OCI-LY3 (cell line): ENCODE results near the gene DNAL1.

Source experiments
- H2AFZ ChIP-seq: fragments of 200-600, 300-600 bp; shearing (Covaris generic); 2 replicates; pipeline ENCODE4 v1.6.0; 2014; ENCODE audit warnings: antibody characterized with exemption, low read depth, low read length
- H3K27ac ChIP-seq: fragments of 200-600, 300-600 bp; sonication (generic); 2 replicates; pipeline ENCODE4 v1.5.1; 2014; ENCODE audit warnings: mild to moderate bottlenecking, low read length, moderate library complexity, mixed read lengths
- H3K27me3 ChIP-seq: fragments of 200-600, 300-600 bp; sonication (generic); 2 replicates; pipeline ENCODE4 v1.6.1; 2014; ENCODE audit warnings: low read depth, low read length, mixed read lengths
- H3K36me3 ChIP-seq: fragments of 200-600, 300-600 bp; sonication (generic); replicated peaks from 2 replicates; pipeline ENCODE3; 2014; ENCODE audit warnings: low read depth, low read length, mixed read lengths
- H3K4me1 ChIP-seq: fragments of 300-600, 200-600 bp; sonication (generic); 2 replicates; pipeline ENCODE4 v1.6.1; 2014; ENCODE audit warnings: low read length, mixed read lengths
- H3K4me2 ChIP-seq: fragments of 200-600, 300-600 bp; sonication (generic); 2 replicates; pipeline ENCODE4 v1.6.1; 2014; ENCODE audit warnings: low read length, mixed read lengths
- H3K4me3 ChIP-seq: fragments of 300-600, 200-600 bp; sonication (generic); 2 replicates; pipeline ENCODE4 v1.5.1; 2014; ENCODE audit warnings: antibody characterized with exemption, mild to moderate bottlenecking, low read length, moderate library complexity
- H3K79me2 ChIP-seq: fragments of 300-600, 200-600 bp; shearing (Covaris generic); 2 replicates; pipeline ENCODE4 v1.6.1; 2014; ENCODE audit warnings: mild to moderate bottlenecking, low read length, mixed read lengths
- H3K9ac ChIP-seq: fragments of 300-600, 200-600 bp; shearing (Covaris generic); 2 replicates; pipeline ENCODE4 v1.6.0; 2014; ENCODE audit warnings: mild to moderate bottlenecking, low read length, moderate library complexity
- H3K9me3 ChIP-seq: fragments of 200-600, 300-600 bp; shearing (Covaris generic); 2 replicates; pipeline ENCODE4 v1.6.1; 2014; ENCODE audit warnings: low read length, mixed read lengths; ENCODE audit not compliant: insufficient read depth
- H4K20me1 ChIP-seq: fragments of 200-600, 300-600 bp; sonication (generic); 2 replicates; pipeline ENCODE4 v1.6.1; 2016; ENCODE audit warnings: low read length, mixed read lengths; ENCODE audit not compliant: insufficient read depth
- EZH2phosphoT487 ChIP-seq: fragments of 200-600 bp; shearing (Covaris generic); IDR thresholded peaks from 2 replicates; pipeline ENCODE4 v1.6.1; 2018; ENCODE audit warnings: antibody characterized with exemption, mixed run types, low read depth
- TF ChIP-seq, protein P1 (sequence below): fragments of 200-600, 300-600 bp; sonication (generic); IDR thresholded peaks from 2 replicates; pipeline ENCODE4 v1.5.1; 2014; ENCODE audit warnings: antibody characterized with exemption, low read length, low read depth

Gene DNAL1

DNA sequence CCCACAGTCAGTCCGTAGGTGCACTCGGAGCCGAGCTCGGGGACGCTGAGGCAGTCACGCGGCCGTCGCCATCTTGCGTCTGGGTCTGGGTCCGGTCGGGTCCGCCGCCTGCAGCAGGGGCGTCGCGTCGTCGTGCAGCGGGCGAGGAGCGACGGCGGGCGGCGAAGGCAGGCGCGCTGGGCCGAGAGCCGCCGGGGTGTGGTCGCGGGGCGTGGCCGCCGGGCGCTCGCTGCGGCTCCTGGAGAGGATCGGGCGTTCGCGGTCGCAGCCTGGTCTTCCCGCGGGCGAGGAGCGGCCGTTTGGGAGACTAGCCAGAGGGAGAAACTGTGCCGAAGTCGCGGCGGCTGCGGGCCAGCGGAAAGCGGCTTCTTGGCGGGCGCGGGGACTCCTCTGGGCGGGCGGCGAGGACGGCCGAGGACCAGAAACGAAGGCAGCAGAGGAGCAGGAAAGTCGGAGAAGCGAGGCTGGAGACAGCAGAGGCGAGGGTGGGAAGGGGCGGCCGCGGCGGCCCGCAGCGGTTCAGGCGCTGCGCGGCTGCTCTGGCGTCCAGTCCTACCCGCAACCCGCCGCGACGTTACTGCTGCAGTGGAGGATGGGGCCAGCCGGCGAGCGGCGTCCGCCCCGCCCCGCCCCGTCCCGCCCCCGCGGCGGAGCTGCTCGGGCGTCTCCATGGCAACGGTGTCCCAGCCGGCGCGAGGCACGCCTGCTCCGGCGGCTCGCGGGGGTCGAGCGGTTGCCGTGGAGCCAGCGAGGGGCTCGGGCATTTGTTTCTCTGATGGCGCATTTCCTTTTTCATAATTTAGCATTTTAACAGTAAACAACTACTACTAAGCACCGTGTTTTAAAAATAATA lies 69.2 kb downstream of the DNAL1 start, which contains the start of gene PNMA1:
TSS of gene PNMA1 (minus strand) at position 582 of the 853 bp plus-strand sequence. CDS start 745 bp downstream, outside the sequence.
- no peaks in the 10 kb centered on the region for H3K79me2 ChIP-seq
- H3K4me3 ChIP-seq: peak within 1 kb of the TSS; percentile 75
- H4K20me1 ChIP-seq: peaks cover 41% of the 10 kb centered on the region
- peak within 1 kb of the TSS; percentile 76 for H3K4me2 ChIP-seq
- peaks cover 35% of the 10 kb centered on the region for H3K36me3 ChIP-seq
- 0 out of 2 replicates have a peak, but pooled peaks cover 5% of the 10 kb centered on the region for H3K4me1 ChIP-seq
- H3K9ac ChIP-seq: peak within 1 kb of the TSS; percentile 32; the same call in 1 of the 2 replicates
- TF ChIP-seq, protein P1, sequence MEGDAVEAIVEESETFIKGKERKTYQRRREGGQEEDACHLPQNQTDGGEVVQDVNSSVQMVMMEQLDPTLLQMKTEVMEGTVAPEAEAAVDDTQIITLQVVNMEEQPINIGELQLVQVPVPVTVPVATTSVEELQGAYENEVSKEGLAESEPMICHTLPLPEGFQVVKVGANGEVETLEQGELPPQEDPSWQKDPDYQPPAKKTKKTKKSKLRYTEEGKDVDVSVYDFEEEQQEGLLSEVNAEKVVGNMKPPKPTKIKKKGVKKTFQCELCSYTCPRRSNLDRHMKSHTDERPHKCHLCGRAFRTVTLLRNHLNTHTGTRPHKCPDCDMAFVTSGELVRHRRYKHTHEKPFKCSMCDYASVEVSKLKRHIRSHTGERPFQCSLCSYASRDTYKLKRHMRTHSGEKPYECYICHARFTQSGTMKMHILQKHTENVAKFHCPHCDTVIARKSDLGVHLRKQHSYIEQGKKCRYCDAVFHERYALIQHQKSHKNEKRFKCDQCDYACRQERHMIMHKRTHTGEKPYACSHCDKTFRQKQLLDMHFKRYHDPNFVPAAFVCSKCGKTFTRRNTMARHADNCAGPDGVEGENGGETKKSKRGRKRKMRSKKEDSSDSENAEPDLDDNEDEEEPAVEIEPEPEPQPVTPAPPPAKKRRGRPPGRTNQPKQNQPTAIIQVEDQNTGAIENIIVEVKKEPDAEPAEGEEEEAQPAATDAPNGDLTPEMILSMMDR: no peak
- TF ChIP-seq EZH2phosphoT487: no peak
- no peak within 1 kb of the TSS for H3K27ac ChIP-seq
- no peaks in the 10 kb centered on the region for H3K27me3 ChIP-seq
- no peak within 1 kb of the TSS for H2AFZ ChIP-seq
- H3K9me3 ChIP-seq: no peaks in the 10 kb centered on the region

DNA sequence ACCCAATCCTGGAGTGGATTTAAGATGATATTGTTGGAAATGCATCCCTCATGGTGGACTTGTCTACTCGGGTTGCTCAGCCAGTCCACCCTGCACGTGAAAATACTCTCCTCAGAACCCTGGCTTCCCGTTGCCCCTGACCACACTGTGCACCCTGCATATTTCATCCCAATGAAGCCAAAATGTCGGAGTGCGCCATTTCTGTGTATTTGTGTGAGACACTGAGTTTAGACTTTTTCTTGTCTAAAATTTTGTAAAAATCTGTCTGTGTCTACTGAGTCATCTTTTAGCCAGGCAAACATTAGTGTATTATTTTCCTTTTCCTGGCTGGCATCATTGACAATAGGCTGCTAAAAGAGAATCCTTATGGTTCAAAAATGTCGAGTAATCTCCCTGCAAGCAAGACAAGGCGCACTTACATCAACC lies 69.9 kb downstream of the DNAL1 start:
- Histone ChIP-seq H3K9me3 (no peaks in the 10 kb centered on the region), H2AFZ (no peak overlapping the region), H3K36me3 (peaks cover 40% of the 10 kb centered on the region), H3K27me3 (no peaks in the 10 kb centered on the region), H3K27ac (no peak overlapping the region), H3K4me1 (0 out of 2 replicates have a peak, but pooled peaks cover 5% of the 10 kb centered on the region), H3K9ac (no peak overlapping the region), H3K79me2 (no peaks in the 10 kb centered on the region), H3K4me2 (peak overlapping the region; percentile 76), H4K20me1 (peaks cover 41% of the 10 kb centered on the region), H3K4me3 (peak overlapping the region; percentile 75)
- TF ChIP-seq, protein P1: no peak
- no peak for TF ChIP-seq EZH2phosphoT487

DNA sequence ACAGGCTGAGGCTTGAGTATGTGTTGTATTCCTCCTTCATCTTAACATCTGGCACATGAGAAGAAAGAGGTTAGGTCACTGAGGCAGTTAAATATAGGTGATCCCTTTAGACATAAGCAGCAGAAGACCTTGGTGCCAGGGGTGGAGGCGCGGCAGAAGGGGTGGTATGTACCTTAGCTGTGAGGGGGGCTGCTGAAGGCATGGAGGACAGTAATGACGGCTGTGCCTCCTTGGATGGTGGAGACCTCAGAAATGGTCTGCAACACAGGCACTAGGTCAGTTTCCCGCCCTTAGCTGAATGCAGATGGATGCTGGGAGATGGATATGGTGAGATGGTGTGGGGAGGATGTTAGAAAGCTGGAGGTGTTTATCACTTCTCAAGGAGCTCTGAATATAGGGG lies 70.9 kb downstream of the DNAL1 start:
- no peaks in the 10 kb centered on the region for H3K79me2 ChIP-seq
- H3K27me3 ChIP-seq: no peaks in the 10 kb centered on the region
- H3K36me3 ChIP-seq: peaks cover 46% of the 10 kb centered on the region
- H3K9ac ChIP-seq: no peak overlapping the region
- peaks cover 41% of the 10 kb centered on the region for H4K20me1 ChIP-seq
- H3K4me3 ChIP-seq: no peak overlapping the region
- no peaks in the 10 kb centered on the region for H3K9me3 ChIP-seq
- no peak overlapping the region for H3K27ac ChIP-seq
- H2AFZ ChIP-seq: no peak overlapping the region
- TF ChIP-seq, protein P1: no peak
- no peak for TF ChIP-seq EZH2phosphoT487
- H3K4me2 ChIP-seq: no peak overlapping the region
- 0 out of 2 replicates have a peak, but pooled peaks cover 5% of the 10 kb centered on the region for H3K4me1 ChIP-seq

DNA sequence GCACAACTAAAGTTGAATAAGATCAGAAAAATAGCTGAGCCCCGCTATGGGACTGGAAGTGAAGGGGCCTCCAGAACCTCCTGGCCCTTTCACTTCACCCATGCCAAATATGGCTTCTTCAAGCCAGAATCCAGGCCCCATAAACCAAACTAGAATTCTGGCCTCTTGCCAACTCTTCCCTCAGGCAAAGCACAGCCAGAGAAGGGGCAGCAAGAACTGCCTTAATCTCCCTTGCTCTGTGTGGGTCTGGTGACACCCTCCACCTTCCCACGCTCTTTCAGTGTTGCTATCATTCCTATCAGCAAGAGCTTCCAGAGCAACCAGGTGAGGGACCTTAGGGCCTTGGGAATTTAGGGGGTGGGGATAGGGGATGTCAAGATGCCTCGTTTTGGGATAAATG lies 72.5 kb downstream of the DNAL1 start:
- no peak for TF ChIP-seq EZH2phosphoT487
- TF ChIP-seq, protein P1: no peak
- Histone ChIP-seq H3K4me3 (no peak overlapping the region), H3K79me2 (no peaks in the 10 kb centered on the region), H2AFZ (no peak overlapping the region), H3K9ac (no peak overlapping the region), H3K27ac (no peak overlapping the region), H3K36me3 (peaks cover 61% of the 10 kb centered on the region), H4K20me1 (peaks cover 40% of the 10 kb centered on the region), H3K4me1 (0 out of 2 replicates have a peak, but pooled peaks cover 5% of the 10 kb centered on the region), H3K9me3 (no peaks in the 10 kb centered on the region), H3K27me3 (no peaks in the 10 kb centered on the region), H3K4me2 (no peak overlapping the region)
